Chondrocyte (in vitro differentiated cells): ENCODE measurements around the gene SYT7. TPM values are rescaled to one million over a fixed set of nuclear protein-coding genes. Genes with fewer than 3 reads are reported as not detected.

Experiments used
- DNase-seq: peaks from one replicate; pipeline ENCODE4 v3.0.0; 2021; ENCODE audit warnings: mixed read lengths, low spot score
- H3K27ac Mint-ChIP-seq: one replicate; pipeline ENCODE4 v1.8.0; 2021; ENCODE audit warnings: mild to moderate bottlenecking, moderate library complexity, mixed read lengths; ENCODE audit not compliant: unreplicated experiment
- H3K27me3 Mint-ChIP-seq: 2 replicates; pipeline ENCODE4 v1.8.0; 2021; ENCODE audit warnings: low read depth, mixed read lengths
- H3K36me3 Mint-ChIP-seq: 2 replicates; pipeline ENCODE4 v1.8.0; 2021; ENCODE audit warnings: low read depth, mixed read lengths
- H3K4me1 Mint-ChIP-seq: 2 replicates; pipeline ENCODE4 v1.8.0; 2021; ENCODE audit warnings: low read depth, mild to moderate bottlenecking, mixed read lengths
- H3K4me3 Mint-ChIP-seq: one replicate; pipeline ENCODE4 v1.8.0; 2021; ENCODE audit warnings: mild to moderate bottlenecking, moderate library complexity, mixed read lengths; ENCODE audit not compliant: unreplicated experiment
- H3K9me3 Mint-ChIP-seq: 2 replicates; pipeline ENCODE4 v1.8.0; 2021; ENCODE audit warnings: low read depth, mixed read lengths
- total RNA-seq: library from RNA; stranded (reverse); gene quantifications from 3 replicates; pipeline ENCODE4 v1.2.1, GENCODE V29; 2021
- TF ChIP-seq, protein P1 (sequence below): fragments of 200-600 bp; sonication (generic); IDR thresholded peaks from 2 replicates; pipeline ENCODE4 v1.5.0; 2021; ENCODE audit warnings: antibody characterized with exemption, mild to moderate bottlenecking, moderate library complexity

The SYT7 gene
- total RNA-seq, 1 donor from 2014 or later, result 1.5 TPM

DNA sequence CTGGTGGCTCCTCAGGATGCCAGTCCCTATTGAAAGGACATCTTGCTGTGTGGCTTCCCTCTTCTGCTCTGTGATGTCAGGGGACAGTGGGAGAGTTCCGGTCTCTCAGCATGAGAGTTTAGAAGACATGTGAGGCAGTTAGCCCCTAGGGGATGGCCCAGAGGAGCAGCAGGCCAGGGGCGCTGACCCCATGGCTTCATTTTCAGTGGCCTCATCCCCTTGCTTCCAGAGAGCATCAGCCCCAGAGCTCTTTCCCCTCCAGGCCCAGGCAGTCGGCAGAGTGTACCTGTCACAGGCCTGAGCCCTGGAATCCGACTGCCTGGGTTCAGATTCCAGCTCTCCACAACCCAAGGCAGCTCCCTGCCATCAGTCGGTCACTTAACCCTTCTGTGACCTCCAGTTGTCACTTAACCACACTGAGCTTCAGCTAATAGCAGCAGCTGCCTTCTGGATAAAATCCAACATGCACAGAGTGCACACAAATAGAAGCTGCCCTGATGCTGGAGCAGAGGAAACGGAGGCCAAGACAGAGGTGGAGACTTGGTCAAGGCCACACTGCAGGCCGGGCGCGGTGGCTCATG is 86.4 kb downstream of the SYT7 start:
- no peak for DNase-seq
- TF ChIP-seq, protein P1, sequence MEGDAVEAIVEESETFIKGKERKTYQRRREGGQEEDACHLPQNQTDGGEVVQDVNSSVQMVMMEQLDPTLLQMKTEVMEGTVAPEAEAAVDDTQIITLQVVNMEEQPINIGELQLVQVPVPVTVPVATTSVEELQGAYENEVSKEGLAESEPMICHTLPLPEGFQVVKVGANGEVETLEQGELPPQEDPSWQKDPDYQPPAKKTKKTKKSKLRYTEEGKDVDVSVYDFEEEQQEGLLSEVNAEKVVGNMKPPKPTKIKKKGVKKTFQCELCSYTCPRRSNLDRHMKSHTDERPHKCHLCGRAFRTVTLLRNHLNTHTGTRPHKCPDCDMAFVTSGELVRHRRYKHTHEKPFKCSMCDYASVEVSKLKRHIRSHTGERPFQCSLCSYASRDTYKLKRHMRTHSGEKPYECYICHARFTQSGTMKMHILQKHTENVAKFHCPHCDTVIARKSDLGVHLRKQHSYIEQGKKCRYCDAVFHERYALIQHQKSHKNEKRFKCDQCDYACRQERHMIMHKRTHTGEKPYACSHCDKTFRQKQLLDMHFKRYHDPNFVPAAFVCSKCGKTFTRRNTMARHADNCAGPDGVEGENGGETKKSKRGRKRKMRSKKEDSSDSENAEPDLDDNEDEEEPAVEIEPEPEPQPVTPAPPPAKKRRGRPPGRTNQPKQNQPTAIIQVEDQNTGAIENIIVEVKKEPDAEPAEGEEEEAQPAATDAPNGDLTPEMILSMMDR, result no peak
- no peaks in the 10 kb centered on the region for H3K9me3 Mint-ChIP-seq
- H3K27me3 Mint-ChIP-seq, result peaks cover 2% of the 10 kb centered on the region
- no peak overlapping the region for H3K4me3 Mint-ChIP-seq
- no peaks in the 10 kb centered on the region for H3K36me3 Mint-ChIP-seq
- H3K27ac Mint-ChIP-seq, result no peak overlapping the region
- peaks cover 9% of the 10 kb centered on the region for H3K4me1 Mint-ChIP-seq

DNA sequence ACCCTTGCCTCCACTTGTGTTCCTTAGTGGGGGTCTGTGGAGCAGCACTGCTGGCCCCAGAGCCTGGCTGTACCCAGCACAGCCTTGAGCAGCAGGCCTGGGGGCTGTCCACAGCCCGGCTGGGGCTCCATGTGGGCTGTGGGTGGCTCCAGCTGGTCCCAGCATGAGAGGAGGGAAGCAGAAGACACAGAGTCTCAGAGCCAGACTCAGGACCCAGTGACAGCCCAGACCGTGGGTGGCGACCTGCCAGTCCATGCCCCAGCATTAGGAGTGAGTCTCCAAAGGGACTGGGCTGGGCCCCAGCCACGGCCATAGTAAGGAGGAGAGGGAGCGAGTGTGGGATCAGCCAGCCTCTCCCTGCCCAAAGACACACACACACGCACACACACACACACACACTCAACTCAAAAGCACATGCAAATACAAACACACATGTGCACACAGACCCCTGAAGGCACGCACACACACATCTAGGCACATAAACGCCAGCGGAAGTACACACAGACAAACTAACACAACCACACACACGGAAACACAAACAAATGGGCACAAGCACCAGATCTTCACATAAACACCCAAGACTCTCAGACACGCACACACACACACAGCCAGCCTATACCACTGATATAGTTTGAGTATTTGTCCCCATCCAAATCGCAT is 89.0 kb downstream of the SYT7 start:
- no peak overlapping the region for H3K27ac Mint-ChIP-seq
- H3K4me3 Mint-ChIP-seq, result no peak overlapping the region
- TF ChIP-seq, protein P1, result no peak
- no peaks in the 10 kb centered on the region for H3K9me3 Mint-ChIP-seq
- no peak for DNase-seq
- H3K4me1 Mint-ChIP-seq, result peaks cover 21% of the 10 kb centered on the region
- peaks cover 2% of the 10 kb centered on the region for H3K36me3 Mint-ChIP-seq
- H3K27me3 Mint-ChIP-seq, result peaks cover 2% of the 10 kb centered on the region

DNA sequence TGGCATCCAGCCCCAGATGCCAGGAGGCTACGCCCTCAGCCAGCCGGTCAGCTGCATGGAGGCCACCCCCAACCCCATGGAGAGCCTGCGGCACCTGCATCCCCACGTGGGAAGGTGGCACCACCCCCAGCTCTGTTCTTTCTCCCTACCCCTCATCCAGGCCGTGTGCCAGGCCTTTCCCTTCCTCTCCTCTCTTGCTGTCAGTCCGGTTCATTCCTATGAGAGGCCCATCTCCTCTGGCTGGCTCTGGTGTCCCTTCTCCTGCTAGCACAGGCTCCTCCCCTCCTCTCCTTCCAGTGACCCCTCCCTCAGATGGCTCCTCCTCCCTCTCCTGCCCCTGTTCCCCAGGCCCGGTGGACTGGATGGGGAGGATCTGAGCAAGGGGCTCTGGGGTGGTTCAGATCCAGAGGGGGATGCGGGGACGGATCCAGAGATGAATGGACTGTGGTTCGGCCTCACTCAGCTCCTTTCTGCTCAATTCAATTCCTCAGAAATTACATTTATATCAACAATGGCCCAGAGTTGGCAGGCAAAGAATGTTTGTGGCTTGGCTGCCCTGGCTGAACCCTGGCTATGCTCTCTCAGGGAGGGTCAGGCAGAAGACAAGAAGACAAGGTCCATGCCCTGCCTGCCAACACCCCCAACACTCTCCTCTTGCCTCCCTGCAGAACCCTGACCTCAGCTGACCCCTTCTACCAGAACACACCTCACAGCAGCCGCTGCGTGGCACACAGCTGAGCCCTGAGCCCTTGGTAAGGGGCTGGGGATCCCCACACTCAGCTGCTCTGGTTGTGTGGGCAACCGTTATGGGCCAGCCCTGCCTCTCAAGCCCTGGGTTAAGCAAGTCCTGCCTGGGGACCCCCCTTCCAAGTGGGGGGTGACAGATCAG is 90.8 kb downstream of the SYT7 start:
- no peak overlapping the region for H3K4me3 Mint-ChIP-seq
- TF ChIP-seq, protein P1, result no peak
- DNase-seq, result no peak

DNA sequence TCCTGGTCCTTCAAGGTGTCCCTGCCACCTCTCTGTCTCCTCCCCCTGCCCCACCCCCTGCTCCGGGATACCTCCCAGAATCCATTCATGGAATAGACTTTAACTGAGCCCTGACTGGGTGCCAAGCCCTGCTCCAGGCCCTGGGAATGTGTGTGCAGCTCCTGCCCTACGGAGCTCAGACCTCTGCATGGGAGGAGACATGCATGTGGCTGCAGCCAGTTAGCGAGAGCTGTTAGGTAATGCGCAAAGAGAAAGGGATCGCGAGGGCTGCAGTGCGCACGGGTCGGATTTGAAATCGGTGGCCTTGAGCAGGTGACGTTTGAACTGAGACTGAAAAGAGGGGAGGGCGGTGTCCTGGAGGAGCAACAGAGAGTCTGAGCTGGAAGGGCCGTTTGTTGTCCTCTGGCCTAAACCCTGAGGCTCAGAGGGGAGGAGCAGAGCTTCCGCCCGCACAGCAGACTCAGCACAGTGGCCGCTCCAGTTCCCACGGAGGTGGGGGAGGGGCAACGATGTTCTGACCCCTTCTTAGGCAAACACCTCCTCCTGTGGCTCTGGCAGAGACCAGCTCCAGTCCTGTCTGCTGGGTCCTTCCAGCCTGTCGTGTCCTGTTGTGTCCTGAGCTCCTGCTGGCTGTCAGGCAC is 92.1 kb downstream of the SYT7 start:
- peaks cover 5% of the 10 kb centered on the region for H3K36me3 Mint-ChIP-seq
- H3K4me1 Mint-ChIP-seq, result peaks cover 21% of the 10 kb centered on the region
- no peak for DNase-seq
- TF ChIP-seq, protein P1, result no peak
- H3K9me3 Mint-ChIP-seq, result no peaks in the 10 kb centered on the region
- peaks cover 2% of the 10 kb centered on the region for H3K27me3 Mint-ChIP-seq
- peak overlapping the region; percentile 33 for H3K4me3 Mint-ChIP-seq
- H3K27ac Mint-ChIP-seq, result peak overlapping the region; percentile 60

More for the DNA sequence above, 90.8 kb downstream of the SYT7 start:
- no peaks in the 10 kb centered on the region for H3K9me3 Mint-ChIP-seq
- H3K36me3 Mint-ChIP-seq, result peaks cover 5% of the 10 kb centered on the region
- peaks cover 2% of the 10 kb centered on the region for H3K27me3 Mint-ChIP-seq
- H3K4me1 Mint-ChIP-seq, result peaks cover 21% of the 10 kb centered on the region
- H3K27ac Mint-ChIP-seq, result no peak overlapping the region
